Skin of body (tissue), 3 donors: ENCODE data around the gene THRB. TPM values are rescaled to one million over a fixed set of nuclear protein-coding genes. Genes with fewer than 3 reads are reported as not detected.
"Not testable (repeated sequence)": the region's sequence is repeated elsewhere in the genome, so short reads cannot be mapped to it uniquely, and the experiment has no call there.

Source experiments
- DNase-seq: peaks from one replicate; lab custom pipeline; 2025; lab: John Stamatoyannopoulos, UW
- small RNA-seq: library from RNA; depleted of rRNA; stranded (forward); fragments of <200 nt; gene quantifications from one replicate; pipeline ENCODE3, GENCODE V24; 2014; ENCODE audit warnings: low replicate concordance
- total RNA-seq: library from RNA; depleted of rRNA; stranded (reverse); fragments of >200 nt; gene quantifications from one replicate; pipeline ENCODE4 v1.2.3, GENCODE V29; 2014

THRB gene
- total RNA-seq, 1 donor from 2014 or later: 18.1 TPM

- DNase-seq: no peak
These were observed 374.2 kb downstream of the THRB start for GRCh38 chr3:24120434-24120833.

DNA sequence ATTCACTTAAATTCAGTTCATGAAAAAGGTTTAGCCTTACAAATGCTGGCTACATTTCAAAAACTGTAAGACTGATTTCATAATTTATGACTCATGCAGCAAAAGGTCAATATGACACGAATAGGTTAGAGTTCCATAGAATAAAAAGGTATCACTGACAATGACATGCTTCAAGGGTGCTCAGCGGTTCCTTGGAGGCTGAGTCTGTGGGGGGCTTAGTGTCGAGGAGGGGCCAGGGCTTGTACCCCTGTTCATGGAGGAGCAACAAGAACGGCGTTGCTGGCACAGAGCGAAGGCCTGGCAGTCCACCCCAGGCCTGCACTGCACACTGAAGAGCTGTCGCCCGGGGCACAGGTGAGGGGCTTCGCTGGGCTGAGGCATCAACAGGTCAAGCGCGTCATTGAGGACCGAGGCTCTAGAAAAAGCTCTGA, 375.3 kb downstream of the THRB start:
- no peak for DNase-seq

DNA sequence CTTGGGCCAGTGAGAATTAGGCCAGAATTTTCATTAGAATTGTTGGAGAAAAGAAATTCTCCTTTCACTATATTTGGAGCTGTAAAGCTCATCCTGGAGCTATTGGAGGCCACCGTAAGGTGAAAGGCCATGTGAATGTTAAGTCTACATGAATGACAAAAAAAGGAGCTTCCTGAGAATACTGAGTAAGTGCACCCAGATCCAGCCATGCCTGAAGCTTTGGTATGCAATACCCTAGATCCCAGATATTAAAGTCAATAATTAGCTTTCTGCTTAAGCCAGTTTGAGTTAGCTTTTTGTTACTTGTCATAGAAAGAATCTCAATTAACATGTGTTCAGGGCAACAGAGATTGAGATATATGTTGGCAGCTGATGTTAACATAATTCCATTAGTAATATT, 377.1 kb downstream of the THRB start:
- no peak for DNase-seq

GRCh38 chr3:24111711-24112110, 382.9 kb downstream of the THRB start:
- DNase-seq: no peak

- DNase-seq: peak; percentile 73
These were observed 384.6 kb downstream of the THRB start for GRCh38 chr3:24110051-24110450.

DNA sequence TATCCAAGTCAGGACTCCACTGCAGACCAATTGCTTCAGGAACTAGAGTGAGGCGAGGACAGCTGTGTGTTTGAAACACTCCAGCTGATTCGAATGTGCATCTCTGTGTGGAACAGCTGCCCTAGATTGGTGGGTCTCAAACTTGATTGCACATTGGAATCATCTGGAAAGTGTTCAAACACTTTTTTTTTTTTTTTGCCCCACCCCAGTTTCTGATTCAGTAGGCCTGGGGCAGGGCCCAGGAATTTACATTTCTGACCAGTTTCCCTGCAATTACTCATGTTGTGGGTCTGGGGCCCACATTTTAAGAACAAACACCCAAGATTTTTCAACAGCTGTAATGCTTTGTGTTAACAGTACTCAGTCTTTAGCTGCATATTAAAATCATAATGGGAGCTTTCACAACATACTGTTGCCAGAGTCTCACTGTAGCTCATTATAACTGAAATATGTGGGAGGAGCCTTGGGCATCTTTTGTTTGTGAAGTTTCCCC, 392.9 kb downstream of the THRB start:
- DNase-seq: peak; percentile 68

DNA sequence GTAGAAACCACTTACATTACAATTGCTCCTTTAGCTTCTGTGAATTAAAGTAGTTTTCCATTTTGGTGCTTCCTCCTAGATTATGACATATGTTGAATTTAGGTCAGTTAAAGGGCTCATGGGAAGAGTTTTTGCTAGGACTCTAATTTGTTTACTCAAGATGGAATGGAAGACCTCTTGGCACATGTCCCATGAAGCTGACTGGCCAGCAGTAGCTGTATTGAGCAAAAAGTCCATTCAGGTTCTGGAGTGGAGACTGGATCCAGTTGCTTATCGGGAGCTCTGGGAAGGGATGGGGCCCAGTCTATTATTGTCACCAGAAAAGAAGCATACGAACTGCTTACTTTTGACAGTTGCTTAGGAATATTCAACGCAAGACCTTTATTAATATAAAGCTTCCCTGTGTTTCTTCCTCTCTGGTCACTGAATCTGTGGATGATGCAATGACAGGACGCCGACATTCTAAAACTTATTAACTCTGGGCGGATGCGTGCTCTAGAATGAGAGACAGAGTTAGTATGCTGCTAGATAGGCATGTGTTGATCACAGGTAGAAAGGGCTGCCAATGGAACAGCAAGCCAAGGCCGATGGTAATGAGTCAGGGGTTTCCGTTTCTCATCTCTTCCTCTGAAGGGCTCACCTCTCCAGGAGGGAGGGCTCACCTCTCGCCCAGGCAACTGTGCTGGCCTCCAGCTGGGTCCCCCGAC, 393.8 kb downstream of the THRB start:
- no peak for DNase-seq

DNA sequence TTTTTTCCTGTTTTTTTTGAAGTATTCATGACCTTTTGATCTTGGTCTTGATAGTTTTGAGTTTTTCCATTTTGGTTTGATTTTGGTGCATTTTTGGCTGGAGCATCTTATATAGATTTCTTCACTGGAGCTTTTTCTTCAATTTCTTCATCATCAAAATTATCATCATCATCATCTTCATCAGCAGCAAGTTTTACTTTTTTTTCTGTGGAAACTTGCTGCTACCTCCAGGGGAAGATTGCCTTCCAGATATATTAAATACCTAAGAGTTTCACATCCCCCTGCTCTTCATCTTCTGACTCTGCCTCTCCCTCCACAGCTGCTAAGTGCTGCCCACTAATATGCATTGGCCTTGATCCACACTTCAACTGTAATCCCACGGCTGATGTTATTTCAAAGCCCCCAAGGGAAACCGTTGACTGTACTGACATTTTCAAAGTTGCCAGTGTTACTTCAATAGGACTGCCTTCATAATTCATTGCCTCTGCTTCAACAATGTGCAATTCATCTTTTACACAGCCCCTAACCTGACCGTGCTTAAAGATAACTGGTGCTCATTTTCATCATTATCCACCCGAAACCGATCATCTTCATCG, 397.9 kb downstream of the THRB start:
- DNase-seq: no peak

DNA sequence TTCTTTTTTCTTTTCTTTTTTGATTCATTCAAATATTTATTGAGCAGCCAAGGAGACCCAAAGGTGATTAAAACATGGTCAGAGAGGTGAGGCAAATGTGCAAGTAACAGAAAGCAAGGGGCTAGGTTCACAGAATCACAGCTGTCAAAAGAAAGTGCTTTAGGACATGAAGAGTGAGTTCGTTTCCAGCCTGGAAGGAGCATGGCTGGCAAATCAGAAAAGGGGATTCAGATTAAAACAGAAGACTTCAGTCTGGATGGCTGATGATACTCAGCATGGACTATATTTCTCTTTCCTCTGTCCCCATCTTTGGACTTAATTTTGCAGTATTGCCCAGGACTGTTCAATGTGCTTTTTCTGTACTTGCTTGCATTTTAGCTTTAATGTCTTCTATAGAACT, 398.4 kb downstream of the THRB start:
- no peak for DNase-seq

DNA sequence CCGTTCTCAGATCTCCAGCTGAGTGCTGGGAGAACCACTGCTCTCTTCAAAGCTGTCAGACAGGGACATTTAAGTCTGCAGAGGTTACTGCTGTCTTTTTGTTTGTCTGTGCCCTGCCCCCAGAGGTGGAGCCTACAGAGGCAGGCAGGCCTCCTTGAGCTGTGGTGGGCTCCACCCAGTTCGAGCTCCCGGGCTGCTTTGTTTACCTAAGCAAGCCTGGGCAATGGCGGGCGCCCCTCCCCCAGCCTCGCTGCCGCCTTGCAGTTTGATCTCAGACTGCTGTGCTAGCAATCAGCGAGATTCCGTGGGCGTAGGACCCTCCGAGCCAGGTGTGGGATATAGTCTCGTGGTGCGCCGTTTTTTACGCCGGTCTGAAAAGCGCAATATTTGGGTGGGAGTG, 399.8 kb downstream of the THRB start:
- not testable (repeated sequence) for DNase-seq

DNA sequence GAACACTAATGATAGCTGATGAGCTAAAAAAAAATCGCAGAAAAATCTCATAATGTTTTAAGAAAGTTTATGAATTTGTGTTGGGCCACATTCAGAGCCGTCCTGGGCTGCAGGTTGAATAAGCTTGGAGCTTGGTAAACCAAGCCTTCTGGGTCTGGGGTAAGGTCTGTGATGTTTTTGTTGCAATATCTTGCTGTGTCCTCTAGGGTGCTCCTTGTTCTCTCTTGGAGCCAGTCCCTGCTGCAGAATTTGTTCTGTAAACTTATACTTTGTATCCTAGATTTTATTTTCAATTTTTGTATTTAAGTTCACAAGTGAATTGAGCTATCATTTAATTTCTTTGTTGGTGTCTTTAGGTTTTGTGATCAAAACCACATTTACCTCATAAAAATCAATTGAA, 405.9 kb downstream of the THRB start:
- DNase-seq: no peak

DNA sequence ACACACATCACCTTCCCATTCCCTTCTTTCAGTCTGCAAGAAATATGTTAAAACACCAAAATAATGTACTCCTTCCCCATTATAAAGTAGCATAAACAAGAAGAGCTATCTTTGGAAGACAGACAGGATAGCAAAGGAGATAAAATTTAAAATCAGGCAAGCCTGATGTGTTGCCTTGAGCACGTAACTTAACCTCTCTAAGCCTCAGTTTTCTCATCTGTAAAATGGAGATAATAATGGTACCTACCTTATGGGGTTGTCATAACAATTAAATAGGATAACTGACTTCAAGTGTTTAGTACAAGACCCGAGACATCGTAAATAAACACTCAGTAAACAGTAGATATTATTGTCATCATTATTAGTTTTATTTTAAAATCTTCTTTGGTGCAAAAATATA, 407.2 kb downstream of the THRB start:
- DNase-seq: no peak

- DNase-seq: peak; percentile 40
These were observed 407.8 kb downstream of the THRB start for GRCh38 chr3:24086617-24087404.

- DNase-seq: peak; percentile 8
These were observed 408.4 kb downstream of the THRB start for GRCh38 chr3:24086206-24086605.

DNA sequence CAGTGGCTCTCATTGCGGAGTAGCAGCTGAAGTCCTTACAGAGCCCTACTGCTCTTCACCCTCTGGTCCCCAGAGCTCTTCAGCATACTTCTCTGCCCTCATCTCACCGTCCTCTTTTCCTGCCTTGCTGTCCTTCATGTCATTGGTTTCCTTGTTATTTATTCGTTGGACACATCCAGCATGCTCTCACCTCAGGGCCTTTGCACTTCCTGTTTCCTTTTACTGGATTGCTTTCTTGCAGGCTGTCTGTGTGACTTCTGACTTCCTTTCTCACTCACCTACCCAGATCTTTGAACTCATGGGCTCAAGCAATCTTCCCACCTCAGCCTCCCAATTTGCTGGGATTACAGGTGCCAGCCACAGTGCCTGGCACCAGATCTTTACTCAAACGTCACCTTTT, 422.5 kb downstream of the THRB start:
- DNase-seq: no peak

DNA sequence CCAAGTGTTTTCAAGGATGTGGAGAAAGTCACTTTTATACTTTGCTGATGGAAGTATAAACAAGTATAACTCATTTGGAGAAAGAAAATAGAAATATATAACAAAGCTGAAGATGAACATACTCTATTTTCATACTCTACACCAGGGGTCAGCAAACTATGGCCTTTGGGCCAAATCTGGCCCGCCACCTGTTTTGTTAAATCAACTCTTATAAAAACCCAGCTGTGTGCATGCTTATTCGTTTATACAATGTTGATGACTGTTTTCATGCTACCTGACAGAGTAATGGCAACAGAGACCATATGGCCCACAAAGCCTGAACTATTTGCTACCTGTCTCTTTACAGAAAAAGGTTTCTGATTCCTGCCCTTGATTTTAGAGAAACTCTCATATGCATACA, 425.6 kb downstream of the THRB start:
- no peak for DNase-seq

GRCh38 chr3:24067483-24067882, 427.2 kb downstream of the THRB start:
- no peak for DNase-seq

Small RNA genes lying within 50 kb of the gene (small RNA-seq; reads per million reads assigned to genes)
- not detected for gene MIR4792
